H9 (cell line): ENCODE data around the gene TMEM182. TPM values are rescaled to one million over a fixed set of nuclear protein-coding genes. Genes with fewer than 3 reads are reported as not detected.

Source experiments
- DNase-seq: peaks from one replicate; pipeline ENCODE4 v3.0.0-alpha.2; 2017
- H2AFZ ChIP-seq: one replicate; pipeline ENCODE4 v1.6.1; 2013; ENCODE audit warnings: mild to moderate bottlenecking, low read length, control low read depth, moderate library complexity
- H2AK5ac ChIP-seq: 2 replicates; pipeline ENCODE4 v1.6.1; 2013; ENCODE audit warnings: low read length, control low read depth, mixed read lengths; ENCODE audit not compliant: insufficient read length
- H2BK120ac ChIP-seq: one replicate; pipeline ENCODE4 v1.6.1; 2013; ENCODE audit warnings: low read depth, mild to moderate bottlenecking, low read length, control low read depth, inconsistent platforms; ENCODE audit not compliant: poor library complexity, severe bottlenecking
- H2BK12ac ChIP-seq: 2 replicates; pipeline ENCODE4 v1.6.1; 2013; ENCODE audit warnings: low read length, control low read depth, mixed read lengths, low read depth; ENCODE audit not compliant: insufficient read length
- H2BK15ac ChIP-seq: 2 replicates; pipeline ENCODE4 v1.6.1; 2013; ENCODE audit warnings: low read depth, low read length, control low read depth
- H2BK20ac ChIP-seq: one replicate; pipeline ENCODE4 v1.6.1; 2013; ENCODE audit warnings: low read depth, mild to moderate bottlenecking, low read length, control low read depth, inconsistent platforms; ENCODE audit not compliant: poor library complexity, severe bottlenecking
- H2BK5ac ChIP-seq: 2 replicates; pipeline ENCODE4 v1.6.1; 2013; ENCODE audit warnings: low read length, control low read depth, mixed read lengths; ENCODE audit not compliant: insufficient read length
- H3K14ac ChIP-seq: 2 replicates; pipeline ENCODE4 v1.6.1; 2013; ENCODE audit warnings: low read length, control low read depth; ENCODE audit not compliant: insufficient read depth
- H3K18ac ChIP-seq: 2 replicates; pipeline ENCODE4 v1.6.1; 2013; ENCODE audit warnings: low read depth, mild to moderate bottlenecking, mixed read lengths, low read length, control low read depth; ENCODE audit not compliant: insufficient read length
- H3K23ac ChIP-seq: 2 replicates; pipeline ENCODE4 v1.6.1; 2013; ENCODE audit warnings: low read length, control low read depth, mixed read lengths, low read depth; ENCODE audit not compliant: insufficient read length
- H3K23me2 ChIP-seq: 2 replicates; pipeline ENCODE4 v1.6.1; 2013; ENCODE audit warnings: low read depth, mild to moderate bottlenecking, mixed read lengths, low read length, control low read depth; ENCODE audit not compliant: insufficient read length, poor library complexity, severe bottlenecking
- H3K27ac ChIP-seq: 2 replicates; pipeline ENCODE4 v1.5.1; 2013; ENCODE audit warnings: low read length, control low read depth, mixed read lengths, low read depth; ENCODE audit not compliant: insufficient read length
- H3K27me3 ChIP-seq: 2 replicates; pipeline ENCODE4 v1.6.1; 2013; ENCODE audit warnings: low read length, control low read depth, inconsistent platforms; ENCODE audit not compliant: insufficient read depth
- H3K4ac ChIP-seq: 2 replicates; pipeline ENCODE4 v1.6.1; 2013; ENCODE audit warnings: low read depth, mild to moderate bottlenecking, control low read depth, inconsistent platforms, low read length, moderate library complexity
- H3K4me1 ChIP-seq: 2 replicates; pipeline ENCODE4 v1.6.1; 2013; ENCODE audit warnings: low read length, control low read depth, inconsistent platforms; ENCODE audit not compliant: insufficient read depth
- H3K4me2 ChIP-seq: 2 replicates; pipeline ENCODE4 v1.6.1; 2013; ENCODE audit warnings: low read length, control low read depth, mixed read lengths; ENCODE audit not compliant: insufficient read length, insufficient read depth
- H3K56ac ChIP-seq: 2 replicates; pipeline ENCODE4 v1.6.1; 2013; ENCODE audit warnings: low read depth, mild to moderate bottlenecking, mixed read lengths, low read length, control low read depth; ENCODE audit not compliant: insufficient read length
- H3K79me1 ChIP-seq: 2 replicates; pipeline ENCODE4 v1.6.1; 2013; ENCODE audit warnings: low read depth, mild to moderate bottlenecking, moderate library complexity, low read length, control low read depth, inconsistent platforms; ENCODE audit not compliant: insufficient read depth, poor library complexity, severe bottlenecking
- H3K79me2 ChIP-seq: 2 replicates; pipeline ENCODE4 v1.6.1; 2013; ENCODE audit warnings: low read length, control low read depth, inconsistent platforms; ENCODE audit not compliant: insufficient read depth
- H3K9ac ChIP-seq: 2 replicates; pipeline ENCODE4 v1.6.1; 2013; ENCODE audit warnings: low read length, control low read depth, mixed read lengths; ENCODE audit not compliant: insufficient read length; ENCODE audit errors: extremely low read depth
- H3K9me3 ChIP-seq: one replicate; pipeline ENCODE4 v1.6.1; 2013; ENCODE audit warnings: low read depth, low read length, inconsistent platforms; ENCODE audit not compliant: control insufficient read depth
- H3T11ph ChIP-seq: one replicate; pipeline ENCODE4 v1.6.1; 2013; ENCODE audit warnings: mild to moderate bottlenecking, low read length, control low read depth, inconsistent platforms
- H4K20me1 ChIP-seq: one replicate; pipeline ENCODE4 v1.6.1; 2013; ENCODE audit not compliant: control insufficient read depth, insufficient read length, insufficient read depth
- H4K5ac ChIP-seq: 2 replicates; pipeline ENCODE4 v1.6.1; 2013; ENCODE audit warnings: low read depth, mild to moderate bottlenecking, mixed read lengths, low read length, control low read depth; ENCODE audit not compliant: insufficient read length
- H4K8ac ChIP-seq: replicated peaks from 2 replicates; pipeline ENCODE4 v1.6.1; 2013; ENCODE audit warnings: low read length, control low read depth, mixed read lengths, low read depth; ENCODE audit not compliant: insufficient read length
- H4K91ac ChIP-seq: 2 replicates; pipeline ENCODE4 v1.6.1; 2013; ENCODE audit warnings: low read depth, mild to moderate bottlenecking, moderate library complexity, mixed read lengths, low read length, control low read depth; ENCODE audit not compliant: insufficient read length
- H3K27ac Mint-ChIP-seq, 3 experiments: 2 replicates in 2 of 3; 3 replicates in 1 of 3; pipeline ENCODE4 v1.8.0; 2020 to 2021; ENCODE audit warnings: mixed read lengths in 3 of 3, mild to moderate bottlenecking in 1 of 3, moderate library complexity in 1 of 3
- H3K27me3 Mint-ChIP-seq: 2 replicates; pipeline ENCODE4 v1.8.0; 2021; ENCODE audit warnings: low read depth, mild to moderate bottlenecking, moderate library complexity, mixed read lengths
- H3K36me3 Mint-ChIP-seq, 3 experiments: 2 replicates in 2 of 3; 3 replicates in 1 of 3; pipeline ENCODE4 v1.8.0; 2020 to 2021; ENCODE audit warnings: low read depth in 3 of 3, mixed read lengths in 3 of 3; ENCODE audit not compliant: insufficient read depth in 1 of 3
- H3K4me1 Mint-ChIP-seq, 2 experiments: 2 replicates each; pipeline ENCODE4 v1.8.0; 2020; ENCODE audit warnings: mixed read lengths in 2 of 2
- H3K4me3 Mint-ChIP-seq, 2 experiments: 2 replicates in 1 of 2; 3 replicates in 1 of 2; pipeline ENCODE4 v1.8.0; 2020 to 2021; ENCODE audit warnings: mild to moderate bottlenecking in 2 of 2, mixed read lengths in 2 of 2, moderate library complexity in 1 of 2
- H3K9me3 Mint-ChIP-seq, 2 experiments: 2 replicates in 1 of 2; 3 replicates in 1 of 2; pipeline ENCODE4 v1.8.0; 2020; ENCODE audit warnings: mild to moderate bottlenecking in 2 of 2, mixed read lengths in 2 of 2, moderate library complexity in 1 of 2
- WGBS: extraction: QIAGEN DNeasy Blood & Tissue Kit; methylation state at CpG from one replicate; pipeline ENCODE4 v1.1.7; 2013; ENCODE audit warnings: missing lambda C conversion rate, low lambda C conversion rate, mixed read lengths; ENCODE audit not compliant: insufficient read length; ENCODE audit errors: extremely low coverage; 5-methylcytosine and 5-hydroxymethylcytosine counted together
- total RNA-seq: library from RNA; stranded (reverse); gene quantifications from 2 replicates; pipeline ENCODE4 v1.2.1, GENCODE V29; 2021
- TF ChIP-seq, protein P1 (sequence below): fragments of 200-600 bp; sonication (generic); conservative IDR thresholded peaks from 3 replicates; pipeline ENCODE4 v1.8.0; 2021; ENCODE audit warnings: antibody characterized with exemption, mild to moderate bottlenecking

TMEM182 gene
- total RNA-seq, 1 experiment from 2014 or later, result 3.6 TPM

DNA sequence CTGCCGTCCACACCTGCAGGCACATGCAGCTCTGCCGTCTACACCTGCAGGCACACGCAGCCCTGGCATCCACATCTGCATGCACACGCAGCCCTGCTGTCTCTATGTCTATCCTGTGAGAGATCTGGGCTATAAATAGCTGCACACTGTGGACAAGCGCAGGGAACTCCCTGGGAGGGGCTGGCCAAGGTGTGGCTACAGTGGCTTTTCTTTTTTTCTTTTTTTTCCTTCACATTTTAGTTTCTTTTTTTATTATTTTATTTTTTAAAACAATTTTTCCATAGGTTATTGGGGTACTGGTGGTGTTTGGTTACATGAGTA, 42.0 kb downstream of the TMEM182 start:
- H3K27me3 Mint-ChIP-seq, result peaks cover 3% of the 10 kb centered on the region; the same call in 1 of the 2 replicates
- no peak overlapping the region for H3K56ac ChIP-seq
- no peak overlapping the region for H2AFZ ChIP-seq
- no peak overlapping the region for H2AK5ac ChIP-seq
- TF ChIP-seq, protein P1, sequence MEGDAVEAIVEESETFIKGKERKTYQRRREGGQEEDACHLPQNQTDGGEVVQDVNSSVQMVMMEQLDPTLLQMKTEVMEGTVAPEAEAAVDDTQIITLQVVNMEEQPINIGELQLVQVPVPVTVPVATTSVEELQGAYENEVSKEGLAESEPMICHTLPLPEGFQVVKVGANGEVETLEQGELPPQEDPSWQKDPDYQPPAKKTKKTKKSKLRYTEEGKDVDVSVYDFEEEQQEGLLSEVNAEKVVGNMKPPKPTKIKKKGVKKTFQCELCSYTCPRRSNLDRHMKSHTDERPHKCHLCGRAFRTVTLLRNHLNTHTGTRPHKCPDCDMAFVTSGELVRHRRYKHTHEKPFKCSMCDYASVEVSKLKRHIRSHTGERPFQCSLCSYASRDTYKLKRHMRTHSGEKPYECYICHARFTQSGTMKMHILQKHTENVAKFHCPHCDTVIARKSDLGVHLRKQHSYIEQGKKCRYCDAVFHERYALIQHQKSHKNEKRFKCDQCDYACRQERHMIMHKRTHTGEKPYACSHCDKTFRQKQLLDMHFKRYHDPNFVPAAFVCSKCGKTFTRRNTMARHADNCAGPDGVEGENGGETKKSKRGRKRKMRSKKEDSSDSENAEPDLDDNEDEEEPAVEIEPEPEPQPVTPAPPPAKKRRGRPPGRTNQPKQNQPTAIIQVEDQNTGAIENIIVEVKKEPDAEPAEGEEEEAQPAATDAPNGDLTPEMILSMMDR, result no peak
- no peak overlapping the region for H2BK15ac ChIP-seq
- peaks cover 25% of the 10 kb centered on the region for H3K9me3 ChIP-seq
- H4K8ac ChIP-seq, result no peak overlapping the region
- H3K23me2 ChIP-seq, result no peaks in the 10 kb centered on the region
- no peak overlapping the region for H2BK12ac ChIP-seq
- no peak overlapping the region for H2BK5ac ChIP-seq
- no peak for DNase-seq
- peaks cover 47 to 55% (median 53%) of the 10 kb centered on the region in 3 experiments for H3K36me3 Mint-ChIP-seq
- H3T11ph ChIP-seq, result no peak overlapping the region
- H3K79me2 ChIP-seq, result no peaks in the 10 kb centered on the region
- H4K5ac ChIP-seq, result no peak overlapping the region
- H3K9ac ChIP-seq, result no peak overlapping the region
- no peak overlapping the region for H2BK120ac ChIP-seq
- no peaks in the 10 kb centered on the region for H4K20me1 ChIP-seq
- H3K18ac ChIP-seq, result no peak overlapping the region
- no peaks in the 10 kb centered on the region for H3K79me1 ChIP-seq
- H3K4me2 ChIP-seq, result no peak overlapping the region
- H4K91ac ChIP-seq, result no peak overlapping the region
- no peak overlapping the region for H3K4ac ChIP-seq
- no peaks in the 10 kb centered on the region for H3K27me3 ChIP-seq
- H3K9me3 Mint-ChIP-seq, result peaks cover 42 to 50% of the 10 kb centered on the region in 2 experiments
- no peak overlapping the region for H3K27ac Mint-ChIP-seq
- H3K23ac ChIP-seq, result no peak overlapping the region
- H3K14ac ChIP-seq, result no peak overlapping the region
- no peaks in the 10 kb centered on the region for H3K4me1 Mint-ChIP-seq
- H3K27ac ChIP-seq, result no peak overlapping the region
- no peak overlapping the region for H3K4me3 Mint-ChIP-seq
- H3K4me1 ChIP-seq, result no peaks in the 10 kb centered on the region
- no CpG with 5 or more reads among the region's 5 CpGs for WGBS
- H2BK20ac ChIP-seq, result no peak overlapping the region
